Measurements from ENCODE around the gene FNDC1.

Gene FNDC1

DNA sequence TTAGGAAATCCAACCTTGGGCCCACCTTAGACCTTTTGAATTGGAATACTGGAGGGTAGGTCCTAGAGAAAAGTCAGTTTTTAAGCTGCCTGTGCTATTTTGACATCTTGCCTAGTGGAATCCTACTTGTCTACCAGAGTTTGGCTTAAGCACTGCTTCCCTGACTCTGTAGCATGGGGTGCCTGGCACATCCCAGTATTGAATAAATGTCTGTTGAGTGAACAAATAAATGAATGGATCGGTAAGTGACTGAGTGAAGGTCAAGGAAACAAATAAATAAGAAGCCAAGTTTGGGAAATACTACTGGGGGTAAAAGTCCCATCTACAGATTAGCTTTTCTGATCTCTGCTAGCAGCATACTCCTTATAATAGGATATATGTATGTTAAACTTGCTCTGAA, 140.5 kb downstream of the FNDC1 start:
- no peak for DNase-seq (ENCODE audit: low read depth in 2 of 2)

DNA sequence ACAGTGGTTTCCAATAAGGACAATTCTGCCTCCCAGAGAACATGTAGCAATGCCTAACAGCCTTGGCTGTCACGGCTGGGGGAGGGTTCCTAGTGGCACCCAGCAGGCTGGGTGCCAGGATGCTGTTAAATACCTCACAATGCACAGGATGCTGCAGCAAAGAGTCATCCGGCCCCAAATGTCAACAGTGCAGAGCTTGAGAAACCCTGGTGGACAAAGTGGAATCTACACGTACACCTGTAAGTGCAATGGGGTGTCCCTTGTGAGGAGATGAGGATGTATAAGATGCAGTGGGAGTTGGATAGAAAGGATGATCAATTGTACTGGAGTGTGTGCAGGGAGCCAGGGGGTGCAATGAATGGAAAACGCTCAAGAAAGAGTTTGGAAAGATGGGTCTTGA, 142.4 kb downstream of the FNDC1 start:
- no peak for DNase-seq (ENCODE audit: low read depth in 2 of 2)

DNA sequence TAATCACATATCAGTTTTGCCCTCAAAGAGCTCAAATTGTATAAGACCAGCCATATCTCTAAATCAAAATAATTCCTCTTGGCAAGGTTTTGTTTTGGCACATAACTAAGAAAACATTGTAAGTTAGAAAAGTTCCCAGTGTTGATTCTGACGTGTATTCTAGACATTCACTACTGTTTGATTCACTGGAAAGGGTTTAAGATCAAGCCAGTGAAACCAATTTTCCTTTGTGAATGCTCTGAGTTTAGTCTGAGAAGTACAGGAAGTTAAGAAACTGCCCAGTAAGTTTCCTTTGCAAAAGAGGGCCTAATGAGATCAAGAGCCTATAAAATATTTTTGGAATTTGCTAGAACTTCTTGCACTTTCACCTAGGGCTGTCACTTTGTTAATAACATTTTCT, 143.0 kb downstream of the FNDC1 start:
- DNase-seq (ENCODE audit: low read depth in 2 of 2), result no peak

DNA sequence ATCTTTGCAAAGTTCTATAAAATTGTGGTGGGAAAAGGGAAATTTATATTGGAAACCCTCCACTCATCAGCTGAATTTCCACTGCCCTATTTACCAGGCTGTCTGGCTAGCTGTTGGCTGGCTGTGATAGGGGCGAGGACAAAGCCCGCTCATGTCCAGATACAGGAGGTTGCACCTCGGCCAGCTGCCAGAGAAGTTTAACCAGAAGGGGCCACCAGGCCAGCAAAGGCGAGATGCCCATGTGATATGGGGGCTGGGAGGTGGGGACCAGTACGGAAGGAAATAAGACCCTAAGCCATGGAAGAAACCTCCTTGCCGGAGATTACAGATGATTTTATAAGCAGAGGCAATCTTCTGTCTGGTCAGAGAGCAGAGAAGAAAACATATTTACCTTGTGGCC, 143.8 kb downstream of the FNDC1 start:
- no peak for DNase-seq (ENCODE audit: low read depth in 2 of 2)

DNA sequence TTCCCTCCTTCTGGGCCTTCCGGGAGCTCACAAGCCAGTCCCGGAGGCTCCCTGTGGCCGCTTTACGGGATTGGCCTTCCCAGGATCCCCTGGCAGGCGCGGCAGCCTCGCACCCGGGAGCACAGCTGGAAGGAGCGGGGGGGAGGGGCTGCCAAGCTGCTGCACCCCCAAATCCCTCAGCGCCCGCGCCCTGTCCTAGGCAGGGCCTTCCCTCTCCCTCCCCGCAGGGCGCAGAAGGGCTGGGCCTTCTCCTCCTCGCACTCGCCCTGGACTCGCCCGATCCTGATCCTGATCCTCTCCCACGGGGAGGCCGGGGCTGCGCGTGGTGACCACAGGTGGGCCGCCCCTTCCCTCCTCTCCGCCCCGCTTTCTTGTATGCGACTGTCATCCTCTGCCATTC, 146.4 kb downstream of the FNDC1 start:
- no peak for DNase-seq (ENCODE audit: low read depth in 2 of 2)

DNA sequence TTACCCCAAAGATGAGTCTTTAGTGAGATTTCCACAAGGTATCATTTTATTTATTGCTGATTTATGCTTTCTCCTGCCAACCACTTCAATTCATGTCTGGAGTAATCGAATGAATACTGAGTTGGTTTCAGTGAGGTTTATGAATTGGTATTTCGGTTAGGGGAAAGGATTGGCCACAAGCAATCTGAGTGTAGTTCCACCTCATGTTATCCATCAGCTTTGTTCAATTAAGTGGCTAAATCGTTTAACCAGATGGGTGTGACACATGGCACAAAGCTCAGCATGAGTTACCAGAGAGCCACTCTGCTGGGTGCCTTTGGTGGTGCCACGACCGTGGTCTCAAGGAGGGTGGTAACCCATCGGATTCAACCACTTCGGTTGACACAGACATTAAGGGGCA, 148.2 kb downstream of the FNDC1 start:
- no peak for DNase-seq (ENCODE audit: low read depth in 2 of 2)

DNA sequence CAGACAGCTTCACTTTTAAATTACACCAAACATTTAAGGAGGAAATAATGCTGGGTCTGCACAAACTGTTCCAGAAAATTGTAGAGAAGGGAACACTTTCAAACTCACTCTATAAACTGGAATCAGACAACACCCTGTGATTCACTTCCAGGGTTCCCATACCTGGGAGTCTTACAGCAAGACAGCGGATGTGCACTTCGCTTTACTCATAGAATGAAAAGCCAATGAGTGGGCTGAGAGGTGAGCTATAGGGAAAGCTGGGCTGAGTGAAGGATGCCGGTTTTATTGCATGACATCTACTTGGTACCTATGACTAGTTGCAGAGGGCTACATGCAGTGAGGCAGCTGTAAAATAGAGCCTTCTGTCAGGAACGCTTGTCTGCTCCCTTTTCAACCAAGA, 152.1 kb downstream of the FNDC1 start:
- no peak for DNase-seq (ENCODE audit: low read depth in 2 of 2)
